Esophagus squamous epithelium (tissue), 5 donors: ENCODE measurements around the gene FRMD1. TPM values are rescaled to one million over a fixed set of nuclear protein-coding genes. Genes with fewer than 3 reads are reported as not detected.

Experiments
- DNase-seq: peaks from one replicate; lab custom pipeline; 2025; lab: John Stamatoyannopoulos, UW
- H3K27ac ChIP-seq, 4 donors: fragments of 200-600 bp; sonication (generic); one replicate each; pipeline ENCODE4 v1.5.1; 2016 to 2019; ENCODE audit warnings: mild to moderate bottlenecking in 1 of 4
- H3K27me3 ChIP-seq, 4 donors: fragments of 200-600 bp; sonication (generic); 1 replicate in 3 of 4; 2 replicates in 1 of 4; pipeline versions ENCODE4 v1.5.1 to v1.6.0; 2017 to 2021; ENCODE audit warnings: antibody characterized with exemption in 1 of 4
- H3K36me3 ChIP-seq, 3 donors: fragments of 200-600 bp; sonication (generic); one replicate each; pipeline ENCODE4 v1.5.1; 2016 to 2019
- H3K4me1 ChIP-seq, 3 donors: fragments of 200-600 bp; sonication (generic); one replicate each; pipeline ENCODE4 v1.5.1; 2017 to 2019
- H3K4me3 ChIP-seq, 4 donors: fragments of 200-600 bp; sonication (generic); 1 replicate in 3 of 4; 2 replicates in 1 of 4; pipeline ENCODE4 v1.5.1; 2016 to 2019; ENCODE audit warnings: mild to moderate bottlenecking in 2 of 4, moderate library complexity in 1 of 4
- H3K9me3 ChIP-seq, 3 donors: fragments of 200-600 bp; sonication (generic); one replicate each; pipeline ENCODE4 v1.5.1; 2016 to 2019
- CTCF ChIP-seq, 6 experiments: fragments of 450-650 bp in 4 of 6; fragments of 200-600 bp in 2 of 6; sonication (generic) in 2 of 6; IDR thresholded peaks; one replicate each; pipeline ENCODE4 v1.5.1; 2016 to 2019; ENCODE audit warnings: antibody characterized with exemption in 6 of 6, mild to moderate bottlenecking in 4 of 6, moderate library complexity in 4 of 6
- POLR2A ChIP-seq, 4 donors: fragments of 450-650 bp; IDR thresholded peaks; one replicate each; pipeline ENCODE4 v1.6.1; 2017; ENCODE audit warnings: antibody characterized with exemption in 4 of 4, mild to moderate bottlenecking in 4 of 4, moderate library complexity in 3 of 4
- WGBS, 2 donors: methylation state at CpG; one replicate each; pipeline ENCODE4 v1.1.5; 2018; 5-methylcytosine and 5-hydroxymethylcytosine counted together
- intact Hi-C: fragments of 100-400 bp; cut with DNase I; formaldehyde crosslinking; loops from one replicate; pipeline ENCODE4 v1.15.0; 2022
- total RNA-seq, 4 donors: library from RNA; depleted of rRNA; stranded (reverse); fragments of >200 nt; gene quantifications; one replicate each; pipeline ENCODE4 v1.1.0, GENCODE V29; 2016
- donor health status: DM: yes; HTN: yes; CAD: no.

FRMD1 gene
- total RNA-seq, 4 donors from 2014 or later, result 0.13 to 0.19 TPM; not detected in 2

GRCh38 chr6:168053086-168053956, 25.7 kb downstream of the FRMD1 start:
- WGBS, 2 donors, result 88 to 89% methylated on average over 16 to 20 of the region's 38 CpGs
- TF ChIP-seq CTCF (IDR thresholded peaks at IDR 0.05), result no peak
- TF ChIP-seq POLR2A (IDR thresholded peaks at IDR 0.05), result no peak
- Histone ChIP-seq H3K27ac (no peak overlapping the region), H3K4me3 (no peak overlapping the region), H3K9me3 (no peaks in the 10 kb centered on the region), H3K4me1 (peaks cover 0 to 18% (median under 1%) of the 10 kb centered on the region in 3 donors), H3K36me3 (no peaks in the 10 kb centered on the region), H3K27me3 (no peaks in the 10 kb centered on the region)
- DNase-seq, result no peak
- intact Hi-C loops, result no loop called here

GRCh38 chr6:168052291-168052891, 26.6 kb downstream of the FRMD1 start:
- Histone ChIP-seq H3K36me3 (no peaks in the 10 kb centered on the region), H3K27me3 (no peaks in the 10 kb centered on the region), H3K27ac (no peak overlapping the region), H3K4me1 (peaks cover 0 to 11% (median 0%) of the 10 kb centered on the region in 3 donors), H3K9me3 (no peaks in the 10 kb centered on the region), H3K4me3 (no peak overlapping the region)
- no peak for DNase-seq
- TF ChIP-seq POLR2A (IDR thresholded peaks at IDR 0.05), result no peak
- TF ChIP-seq CTCF (IDR thresholded peaks at IDR 0.05), result no peak
- WGBS, 2 donors, result 85% methylated on average over 4 of the region's 26 CpGs; no CpG with 5 or more reads in 1 of the 2 donors
- intact Hi-C loops, result no loop called here

GRCh38 chr6:168051648-168052047, 27.4 kb downstream of the FRMD1 start:
- H3K4me1 ChIP-seq, result peaks cover 0 to 6% (median 0%) of the 10 kb centered on the region in 3 donors
- no peaks in the 10 kb centered on the region for H3K36me3 ChIP-seq
- H3K9me3 ChIP-seq, result no peaks in the 10 kb centered on the region
- no peak overlapping the region for H3K27ac ChIP-seq
- no peak for DNase-seq
- WGBS, 2 donors, result 91 to 94% methylated on average over 5 to 6 of the region's 9 CpGs
- H3K4me3 ChIP-seq, result no peak overlapping the region
- H3K27me3 ChIP-seq, result no peaks in the 10 kb centered on the region
- intact Hi-C loops, result no loop called here
- TF ChIP-seq POLR2A (IDR thresholded peaks at IDR 0.05), result no peak
- TF ChIP-seq CTCF (IDR thresholded peaks at IDR 0.05), result no peak

- H3K4me1 ChIP-seq, result peaks cover 0 to 10% (median 0%) of the 10 kb centered on the region in 3 donors
- H3K27ac ChIP-seq, result no peak overlapping the region
- H3K36me3 ChIP-seq, result no peaks in the 10 kb centered on the region
- no peak for DNase-seq
- H3K27me3 ChIP-seq, result no peaks in the 10 kb centered on the region
- H3K9me3 ChIP-seq, result no peaks in the 10 kb centered on the region
- H3K4me3 ChIP-seq, result no peak overlapping the region
- intact Hi-C loops, result no loop called here
- 53 to 60% methylated on average over 1 to 2 of the region's 23 CpGs for WGBS, 2 donors
- no peak for TF ChIP-seq POLR2A (IDR thresholded peaks at IDR 0.05)
- TF ChIP-seq CTCF (IDR thresholded peaks at IDR 0.05), result no peak
Observed at GRCh38 chr6:168050881-168051586, 28.0 kb downstream of the FRMD1 start.
